ENCODE measurements around the gene TRIP10.
"Not testable (repeated sequence)": the region's sequence is repeated elsewhere in the genome, so short reads cannot be mapped to it uniquely, and the experiment has no call there.

The TRIP10 gene

DNA sequence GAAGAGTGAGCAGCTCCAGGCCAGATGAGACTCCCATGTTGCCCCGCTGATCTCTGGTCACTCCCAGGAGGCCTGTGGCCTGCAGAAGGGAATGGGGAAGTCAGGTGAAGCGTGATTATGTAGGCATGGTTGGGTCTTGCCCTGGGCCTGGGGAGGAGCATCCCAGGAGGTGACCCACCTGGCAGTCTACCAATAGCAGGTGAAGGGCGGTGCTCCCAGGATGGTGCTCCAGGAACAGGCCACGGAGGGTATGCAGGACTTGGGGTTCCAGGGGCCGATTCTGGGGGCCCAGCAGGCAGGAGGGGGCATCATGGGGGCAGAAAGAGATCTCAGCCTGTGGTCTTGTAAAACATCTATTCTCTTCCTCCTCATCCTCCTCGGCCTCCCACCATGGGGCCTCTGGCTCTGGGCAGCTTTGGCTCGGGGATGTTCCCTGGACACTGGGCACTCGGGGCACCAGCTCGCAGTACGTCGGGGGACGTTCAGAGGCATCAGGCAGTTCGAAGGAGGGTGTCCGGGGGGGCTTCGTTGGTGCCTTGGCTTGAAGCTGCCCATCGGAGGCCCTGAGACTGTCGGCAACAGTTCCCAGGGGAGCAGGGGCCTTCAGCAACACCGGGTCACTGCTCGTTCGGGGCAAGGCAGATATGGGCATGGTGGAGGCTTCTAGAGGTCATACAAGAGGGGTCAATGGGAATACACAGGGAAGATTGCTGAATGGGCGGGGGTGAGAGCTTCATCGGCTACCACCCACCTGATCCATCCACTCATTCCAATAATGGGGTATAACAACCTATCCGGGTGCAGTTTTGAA lies 15.4 kb downstream of the TRIP10 start:
- Mint-ChIP-seq H3K4me3 (no peak overlapping the region), H3K4me1 (peaks cover 16% of the 10 kb centered on the region), H3K27ac (no peak overlapping the region), H3K9me3 (no peaks in the 10 kb centered on the region), H3K36me3 (peaks cover 76% of the 10 kb centered on the region)
- no peak for DNase-seq (ENCODE audit: low spot score in 2 of 2)
- no peak for ATAC-seq

DNA sequence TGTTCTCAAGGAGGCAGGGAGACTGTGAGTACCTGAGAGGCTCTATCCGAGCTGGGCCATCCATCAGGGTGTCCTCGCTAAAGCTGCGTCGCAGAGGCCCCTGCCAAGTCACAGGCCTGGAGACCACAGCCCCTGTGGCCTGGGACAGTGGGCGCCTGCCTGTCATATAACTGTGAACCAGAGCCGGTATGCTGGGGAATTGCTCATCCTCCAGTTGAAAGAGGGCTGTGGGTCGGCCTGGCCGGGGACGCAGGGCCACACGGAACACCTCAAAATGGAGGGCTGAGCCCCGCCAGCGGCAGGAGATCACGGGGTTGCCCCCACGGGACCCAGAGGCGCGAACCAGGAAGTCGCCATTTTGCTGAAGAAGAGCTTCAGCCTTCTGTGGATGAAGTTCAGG lies 21.1 kb downstream of the TRIP10 start:
- Mint-ChIP-seq H3K36me3 (peaks cover 56% of the 10 kb centered on the region), H3K27ac (no peak overlapping the region), H3K9me3 (no peaks in the 10 kb centered on the region), H3K4me1 (peaks cover 5% of the 10 kb centered on the region), H3K4me3 (no peak overlapping the region)
- DNase-seq (ENCODE audit: low spot score in 2 of 2) (no peak), ATAC-seq (no peak)

DNA sequence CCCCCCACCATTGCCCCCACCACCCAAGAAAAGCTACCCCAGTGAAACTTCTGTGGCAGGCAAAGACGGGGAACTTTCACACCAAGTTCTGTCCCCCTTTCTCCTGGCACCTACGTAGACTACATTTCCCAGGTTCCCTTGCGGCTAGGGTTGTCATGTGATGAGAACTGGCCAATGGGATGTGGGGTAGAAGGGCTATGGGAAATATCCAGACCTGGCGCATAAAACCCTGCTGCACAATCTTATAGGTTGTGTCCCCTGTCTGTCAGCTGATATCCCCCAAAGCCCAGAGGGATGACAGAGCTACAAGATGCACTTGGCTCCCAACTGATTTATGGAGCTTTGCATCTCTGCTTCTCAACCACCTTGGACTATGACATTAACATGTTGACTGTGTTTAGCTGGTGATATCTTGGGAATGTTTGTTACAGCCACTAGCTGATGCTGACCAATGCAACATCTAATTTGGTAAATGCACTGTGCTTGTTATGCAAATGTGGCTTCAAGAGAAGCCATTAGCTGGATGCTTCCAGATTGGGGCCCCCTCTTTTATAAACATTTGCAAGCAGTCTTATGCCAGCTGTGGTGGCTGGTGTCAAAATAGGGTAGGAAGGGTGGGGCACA lies 21.7 kb downstream of the TRIP10 start:
- peak in 1 of 2 donors; percentile 69 for DNase-seq (ENCODE audit: low spot score in 2 of 2)
- H3K4me3 Mint-ChIP-seq = no peak overlapping the region
- peak; percentile 60 for ATAC-seq

DNA sequence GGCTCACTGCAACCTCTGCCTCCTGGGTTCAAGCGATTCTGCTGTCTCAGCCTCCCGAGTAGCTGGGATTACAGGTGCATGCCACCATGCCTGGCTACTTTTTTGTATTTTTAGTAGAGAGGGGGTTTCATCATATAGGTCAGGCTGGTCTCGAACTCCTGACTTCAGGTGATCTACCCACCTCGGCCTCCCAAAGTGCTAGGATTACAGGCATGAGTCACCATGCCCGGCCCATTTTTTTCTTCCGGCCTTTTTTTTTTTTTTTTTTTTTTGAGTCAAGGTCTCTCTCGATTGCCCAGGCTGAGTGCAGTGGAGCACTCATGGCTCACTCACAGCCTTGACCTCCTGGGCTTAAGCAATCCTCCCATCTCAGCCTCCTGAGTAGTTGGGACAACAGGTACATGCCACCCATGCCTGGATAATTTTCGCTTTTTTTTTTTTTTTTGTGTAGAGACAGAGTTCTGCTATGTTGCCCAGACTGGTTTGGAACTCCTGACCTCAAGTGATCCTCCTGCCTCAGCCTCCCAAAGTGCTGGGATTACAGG lies 22.8 kb downstream of the TRIP10 start:
- H3K9me3 Mint-ChIP-seq; H3K4me3 Mint-ChIP-seq; DNase-seq (ENCODE audit: low spot score in 2 of 2); ATAC-seq; H3K27ac Mint-ChIP-seq: not testable (repeated sequence)
- Mint-ChIP-seq H3K36me3 (peaks cover 45% of the 10 kb centered on the region), H3K4me1 (peaks cover 17% of the 10 kb centered on the region)

More for the DNA sequence above, 21.7 kb downstream of the TRIP10 start:
- Mint-ChIP-seq H3K4me1 (peaks cover 8% of the 10 kb centered on the region), H3K27ac (no peak overlapping the region), H3K36me3 (peaks cover 56% of the 10 kb centered on the region), H3K9me3 (no peaks in the 10 kb centered on the region)

DNA sequence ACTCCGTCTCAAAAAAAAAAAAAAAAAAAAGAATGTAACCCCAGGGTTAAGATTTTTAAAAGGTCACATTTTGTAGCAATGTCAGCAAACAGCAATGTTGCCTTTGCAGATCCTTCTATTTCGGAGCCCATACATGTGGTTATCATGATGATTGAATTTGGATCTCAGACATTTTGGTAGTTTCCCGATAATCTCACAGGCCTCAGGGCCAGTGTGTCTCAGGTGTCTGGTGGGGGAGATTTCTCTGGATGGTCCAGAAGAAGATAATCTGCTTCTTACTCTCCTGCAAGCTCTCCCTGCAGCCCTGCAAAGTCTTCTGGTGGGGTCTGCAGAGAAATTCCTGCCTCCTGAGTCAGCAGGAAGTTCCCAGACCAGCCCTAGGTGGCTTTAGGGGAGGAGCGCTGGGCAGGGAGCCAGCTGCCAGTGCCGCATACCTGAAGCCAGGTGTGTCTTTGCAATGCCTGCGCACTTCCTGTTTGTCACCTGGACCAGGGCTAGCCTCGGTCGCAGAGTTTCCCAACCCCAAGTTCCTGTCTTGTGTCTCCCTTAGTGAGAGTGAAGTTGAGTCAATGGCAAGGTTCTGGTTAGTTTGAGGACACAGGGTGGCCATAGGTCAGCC lies 26.4 kb downstream of the TRIP10 start:
- H3K27ac Mint-ChIP-seq = peak overlapping the region; percentile 72
- peak overlapping the region; percentile 80 for H3K4me3 Mint-ChIP-seq
- no peak for DNase-seq (ENCODE audit: low spot score in 2 of 2)
- H3K4me1 Mint-ChIP-seq = peaks cover 26% of the 10 kb centered on the region
- no peak for ATAC-seq
- H3K9me3 Mint-ChIP-seq = no peaks in the 10 kb centered on the region
- peaks cover 14% of the 10 kb centered on the region for H3K36me3 Mint-ChIP-seq

DNA sequence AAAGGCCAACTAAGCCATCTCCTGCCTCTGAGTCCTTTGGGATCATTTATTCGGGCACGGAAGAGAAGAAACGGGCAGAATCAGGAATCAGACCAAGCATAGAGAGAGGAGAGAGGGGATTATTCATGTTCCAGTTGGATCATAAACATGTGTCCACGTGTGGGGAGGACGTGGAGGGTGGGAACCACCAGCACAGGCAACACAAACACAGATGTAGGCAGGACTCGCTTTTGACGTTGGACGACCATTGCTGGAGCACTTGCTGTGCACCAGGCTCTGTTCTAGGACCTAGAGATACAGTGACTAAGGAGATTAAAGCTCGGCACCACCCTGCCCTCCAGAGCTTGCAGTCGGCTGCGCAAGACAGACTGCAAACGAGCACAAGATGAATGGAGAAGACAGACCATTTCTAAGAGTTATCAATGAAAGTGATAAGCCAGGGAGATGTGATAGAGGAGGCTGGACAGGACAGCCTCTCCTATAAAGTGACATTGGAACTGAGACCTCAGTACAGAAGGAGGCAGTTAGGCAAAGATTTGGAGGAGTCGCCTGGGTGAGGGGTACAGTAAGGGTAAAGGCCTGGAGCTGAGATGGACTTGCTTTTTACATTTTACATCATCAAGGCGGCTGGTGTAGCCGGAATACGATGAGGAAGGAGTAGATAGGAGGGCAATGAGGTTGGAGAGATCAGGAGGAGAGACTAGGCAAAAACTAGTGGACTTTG lies 27.0 kb downstream of the TRIP10 start:
- Mint-ChIP-seq H3K27ac (peak overlapping the region; percentile 72), H3K9me3 (no peaks in the 10 kb centered on the region), H3K4me1 (peaks cover 29% of the 10 kb centered on the region), H3K4me3 (peak overlapping the region; percentile 80), H3K36me3 (peaks cover 9% of the 10 kb centered on the region)
- DNase-seq (ENCODE audit: low spot score in 2 of 2) (no peak), ATAC-seq (no peak)

DNA sequence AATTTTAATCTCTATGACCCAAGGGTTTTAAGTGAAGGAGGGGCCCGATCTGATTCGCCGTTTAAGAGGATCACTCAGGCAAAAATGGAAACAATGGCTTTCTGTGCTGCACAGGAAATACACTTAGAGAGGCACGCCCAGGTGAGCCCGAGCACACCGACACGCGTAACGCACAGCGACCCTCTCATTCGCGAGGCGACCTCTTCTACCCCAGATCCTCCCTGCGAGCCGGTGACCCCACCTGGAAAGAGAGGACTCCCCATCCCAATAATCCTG lies 27.5 kb downstream of the TRIP10 start:
- ATAC-seq (peak; percentile 50), DNase-seq (ENCODE audit: low spot score in 2 of 2) (no peak)
- no peaks in the 10 kb centered on the region for H3K9me3 Mint-ChIP-seq
- H3K36me3 Mint-ChIP-seq = peaks cover 9% of the 10 kb centered on the region
- H3K27ac Mint-ChIP-seq = peak overlapping the region; percentile 72
- peak overlapping the region; percentile 80 for H3K4me3 Mint-ChIP-seq
- H3K4me1 Mint-ChIP-seq = peaks cover 34% of the 10 kb centered on the region

DNA sequence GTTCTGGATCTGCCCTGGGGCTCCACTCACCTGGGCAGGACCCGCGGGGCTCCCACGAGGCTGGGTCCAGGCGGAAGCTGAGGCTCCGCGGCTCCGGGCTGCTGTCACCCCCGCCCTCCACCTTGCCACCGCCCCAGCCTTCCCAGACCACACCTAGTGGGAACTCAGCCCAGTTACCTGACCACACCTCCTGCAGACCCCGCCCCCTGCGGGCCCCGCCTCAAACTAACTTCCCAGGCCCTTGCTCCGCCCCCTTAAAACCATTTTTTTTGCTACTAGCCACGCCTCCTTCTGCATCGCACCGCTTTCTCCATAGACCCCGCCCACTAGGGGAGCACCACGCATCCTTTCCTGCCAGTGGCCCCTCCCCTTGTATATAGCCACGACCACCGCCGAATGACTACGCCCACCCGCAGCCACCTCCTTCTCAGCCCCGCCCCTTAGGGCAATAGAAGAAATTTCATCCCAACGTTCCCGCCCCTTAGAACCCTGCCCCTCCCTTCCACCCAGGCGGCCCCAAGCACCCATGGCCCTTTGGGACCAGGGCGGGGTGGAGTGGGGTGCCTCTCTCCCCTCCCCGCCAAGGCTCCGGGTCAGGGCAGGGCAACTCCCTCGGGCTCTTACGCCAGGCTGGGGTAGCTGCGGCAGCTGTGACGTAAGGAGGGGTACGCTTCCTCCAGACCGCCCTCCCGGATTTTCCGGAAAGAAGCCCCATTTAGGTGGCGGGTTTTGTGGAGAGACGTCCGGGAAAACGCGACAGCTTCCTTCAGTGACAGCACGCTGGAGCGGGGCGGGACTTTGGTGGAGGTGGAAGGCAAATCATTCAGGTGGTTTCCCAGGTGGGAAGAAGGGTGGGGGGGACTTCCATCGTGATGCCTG lies 28.1 kb downstream of the TRIP10 start, which contains the start of gene SH2D3A:
Gene SH2D3A (minus strand): TSS at position 79 of the 879 bp plus-strand sequence. CDS start 3,687 bp downstream, outside the sequence.
- DNase-seq (ENCODE audit: low spot score in 2 of 2) (peak; percentile 89 to 98), ATAC-seq (peak; percentile 78)
- Mint-ChIP-seq H3K9me3 (no peaks in the 10 kb centered on the region), H3K36me3 (peaks cover 4% of the 10 kb centered on the region), H3K4me3 (peak within 1 kb of the TSS; percentile 80), H3K27ac (peak within 1 kb of the TSS; percentile 72), H3K4me1 (peaks cover 39% of the 10 kb centered on the region)

DNA sequence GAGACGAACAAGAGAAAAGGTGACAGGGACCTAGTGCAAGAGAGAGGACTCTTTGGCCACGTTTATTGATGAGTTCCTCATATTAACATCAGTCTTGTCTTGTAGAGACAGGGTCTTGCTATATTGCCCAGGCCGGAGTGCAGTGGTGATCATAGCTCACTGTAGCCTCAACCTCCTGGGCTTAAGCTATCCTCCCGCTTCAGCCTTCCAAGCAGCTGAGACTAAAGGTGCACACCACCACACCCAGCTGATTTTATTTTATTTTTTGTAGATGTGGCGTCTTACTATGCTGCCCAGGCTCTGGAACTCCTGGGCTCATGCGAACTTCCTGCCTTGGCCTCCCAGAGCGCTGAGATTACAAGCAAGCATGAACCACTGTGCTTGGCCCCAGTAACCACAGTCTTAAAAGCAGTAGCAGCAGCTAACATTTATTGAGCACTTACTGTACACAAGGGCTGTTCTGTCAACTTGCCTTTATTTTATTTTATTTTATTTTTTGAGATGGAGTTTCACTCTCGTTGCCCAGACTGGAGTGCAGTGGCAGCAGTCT lies 28.8 kb downstream of the TRIP10 start:
- ATAC-seq = no peak
- H3K4me3 Mint-ChIP-seq = peak overlapping the region; percentile 80
- H3K9me3 Mint-ChIP-seq = no peaks in the 10 kb centered on the region

DNA sequence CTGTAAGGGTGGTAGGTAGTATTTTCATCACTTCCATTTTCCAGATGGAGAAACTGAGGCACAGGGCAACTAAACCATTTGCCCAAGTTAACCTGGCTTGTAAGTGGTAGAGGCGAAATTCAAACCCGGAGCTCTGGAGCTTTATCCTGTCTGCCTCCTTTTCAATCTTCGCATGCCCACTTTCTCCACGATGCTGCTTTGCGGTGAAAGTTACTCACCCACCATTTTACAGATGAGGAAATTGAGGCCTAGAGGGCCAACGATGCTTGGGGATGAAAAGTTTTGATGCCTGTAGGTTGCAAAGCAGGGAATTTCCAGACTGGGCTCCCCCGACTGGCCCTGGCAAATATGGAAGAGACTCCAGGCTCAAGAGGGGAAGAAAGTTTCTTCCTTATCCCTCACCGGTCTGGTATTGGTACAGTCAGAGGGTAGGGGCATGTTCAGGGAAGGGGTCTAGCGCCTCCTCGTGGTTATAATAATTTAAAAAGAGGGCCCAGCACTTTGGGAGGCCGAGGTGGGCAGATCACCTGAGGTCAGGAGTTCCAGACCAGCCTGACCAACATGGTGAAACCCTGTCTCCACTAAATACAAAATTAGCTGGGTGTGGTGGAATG lies 29.6 kb downstream of the TRIP10 start:
- Mint-ChIP-seq H3K9me3 (no peaks in the 10 kb centered on the region), H3K4me3 (no peak overlapping the region), H3K36me3 (peaks cover 8% of the 10 kb centered on the region), H3K4me1 (peaks cover 46% of the 10 kb centered on the region), H3K27ac (peak overlapping the region; percentile 40)
- DNase-seq (ENCODE audit: low spot score in 2 of 2) = no peak
- ATAC-seq = no peak

More for the DNA sequence above, 28.8 kb downstream of the TRIP10 start:
- Mint-ChIP-seq H3K4me1 (peaks cover 40% of the 10 kb centered on the region), H3K36me3 (peaks cover 1% of the 10 kb centered on the region), H3K27ac (peak overlapping the region; percentile 72)
- DNase-seq (ENCODE audit: low spot score in 2 of 2) = no peak

DNA sequence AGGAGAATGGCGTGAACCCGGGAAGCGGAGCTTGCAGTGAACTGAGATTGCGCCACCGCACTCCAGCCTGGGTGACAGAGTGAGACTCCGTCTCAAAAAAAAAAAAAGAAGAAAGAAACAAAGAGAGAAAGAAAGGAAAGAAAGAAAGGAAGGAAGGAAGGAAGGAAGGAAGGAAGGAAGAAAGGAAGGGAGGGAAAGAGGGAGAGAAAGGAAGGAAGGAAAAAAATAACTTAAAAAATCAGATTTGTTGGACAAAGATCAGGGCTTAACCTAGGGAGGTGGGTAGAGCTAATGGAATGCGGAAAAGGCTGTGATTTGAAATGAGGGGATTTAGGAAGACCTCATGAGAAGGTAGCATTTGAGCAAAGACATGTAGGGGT lies 32.2 kb downstream of the TRIP10 start:
- ATAC-seq; H3K9me3 Mint-ChIP-seq; DNase-seq (ENCODE audit: low spot score in 2 of 2): not testable (repeated sequence)
- Mint-ChIP-seq H3K36me3 (peaks cover 31% of the 10 kb centered on the region), H3K4me3 (peak overlapping the region; percentile 99), H3K4me1 (peaks cover 59% of the 10 kb centered on the region), H3K27ac (peak overlapping the region; percentile 98)

DNA sequence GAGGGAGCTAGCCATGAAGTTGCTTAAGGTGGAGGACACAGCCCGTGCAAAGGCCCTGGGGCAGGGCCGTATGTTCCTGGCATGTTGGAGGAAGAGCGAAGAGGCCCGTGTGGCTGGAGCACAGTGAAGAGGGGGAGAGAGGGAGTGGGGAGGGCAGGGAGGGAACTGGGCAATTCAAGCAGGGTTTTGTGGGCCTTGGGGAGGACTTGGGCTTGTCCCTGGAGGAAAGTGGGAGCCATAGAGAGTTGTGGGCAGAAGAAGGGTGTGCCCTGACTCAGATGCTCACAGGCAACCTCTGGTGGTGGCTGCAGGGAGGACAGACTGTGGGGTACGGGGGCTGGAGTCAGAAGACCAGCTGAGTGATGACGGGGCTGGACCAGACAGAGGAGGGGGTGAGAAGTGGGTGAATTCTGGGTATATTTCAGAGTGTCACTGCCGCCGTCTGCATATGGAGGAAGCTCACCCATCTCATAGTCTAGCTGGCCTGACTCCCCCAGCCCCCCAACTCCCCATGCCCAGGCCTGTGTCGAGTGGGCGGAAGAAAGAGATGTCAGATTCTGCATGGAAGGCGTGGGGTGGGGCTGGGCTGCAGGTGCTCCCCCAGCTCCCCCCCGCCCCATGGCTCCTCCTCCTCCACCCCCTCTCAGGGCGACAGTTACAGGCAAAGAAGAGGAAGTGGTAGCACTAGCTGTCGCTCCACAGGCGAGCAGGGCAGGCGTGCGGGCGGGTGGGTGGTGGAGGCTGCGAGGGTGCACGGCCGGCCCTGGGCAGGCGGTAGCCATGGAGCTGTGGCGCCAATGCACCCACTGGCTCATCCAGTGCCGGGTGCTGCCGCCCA lies 32.8 kb downstream of the TRIP10 start, which contains the start of gene VAV1:
Gene VAV1 (plus strand): TSS at position 681 of the 838 bp plus-strand sequence. CDS start 100 bp downstream, at position 781.
- Mint-ChIP-seq H3K9me3 (peaks cover 3% of the 10 kb centered on the region), H3K27ac (peak within 1 kb of the TSS; percentile 98), H3K36me3 (peaks cover 37% of the 10 kb centered on the region), H3K4me3 (peak within 1 kb of the TSS; percentile 99), H3K4me1 (peaks cover 62% of the 10 kb centered on the region)
- DNase-seq (ENCODE audit: low spot score in 2 of 2) = peak; percentile 56 to 89
- ATAC-seq = peak; percentile 75

DNA sequence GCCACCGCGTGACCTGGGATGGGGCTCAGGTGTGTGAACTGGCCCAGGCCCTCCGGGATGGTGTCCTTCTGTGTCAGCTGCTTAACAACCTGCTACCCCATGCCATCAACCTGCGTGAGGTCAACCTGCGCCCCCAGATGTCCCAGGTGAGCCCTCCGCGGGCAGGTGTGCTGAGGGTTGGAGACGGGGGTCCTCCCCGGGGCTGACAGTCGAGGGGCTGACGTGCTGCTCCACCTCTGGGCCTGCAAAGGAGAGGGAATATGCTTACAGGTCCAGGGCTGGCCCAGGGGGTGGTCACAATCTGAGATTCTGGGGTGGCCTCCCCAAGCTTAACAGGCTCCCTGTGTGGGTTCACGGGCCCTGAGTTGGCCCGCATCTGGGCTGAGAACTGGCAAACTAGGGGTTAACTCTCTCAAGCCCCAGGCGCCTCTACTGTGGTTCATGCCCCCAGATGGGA lies 33.4 kb downstream of the TRIP10 start:
- DNase-seq (ENCODE audit: low spot score in 2 of 2) (no peak), ATAC-seq (no peak)
- Mint-ChIP-seq H3K36me3 (peaks cover 44% of the 10 kb centered on the region), H3K4me3 (peak overlapping the region; percentile 99), H3K9me3 (peaks cover 3% of the 10 kb centered on the region), H3K27ac (peak overlapping the region; percentile 98), H3K4me1 (peaks cover 65% of the 10 kb centered on the region)

Data from stimulated activated effector memory CD8-positive, alpha-beta T cell treated with anti-CD3 and anti-CD28 coated beads, Interleukin-12 subunit alpha, Interleukin-12 subunit beta, amount 100 ng/mL, for 72 hours (primary cell).